Panc1 (cell line): ENCODE results near the gene SEMA5B. TPM values are rescaled to one million over a fixed set of nuclear protein-coding genes. Genes with fewer than 3 reads are reported as not detected.

Experiments used
- ATAC-seq: fragments of 200-7000 bp; cut with Tn5 transposase; 2 replicates; pipeline ENCODE4 v1.9.1; 2020; ENCODE audit warnings: mild to moderate bottlenecking, moderate library complexity
- BruUV-seq: library from RNA; stranded (reverse); fragments of 400-500 nt; replicated peaks from 2 replicates; lab custom pipeline; 2021; lab: Mats Ljungman, UMichigan
- CTCF ChIA-PET: fragments of 300-600 bp; sonication (Branson Sonifier 250); formaldehyde crosslinking; loops from one replicate; lab custom pipeline; 2022; ENCODE audit warnings: antibody characterized with exemption; lab: Charles Lee
- POLR2A ChIA-PET: fragments of 300-600 bp; sonication (Branson Sonifier 250); formaldehyde crosslinking; loops from one replicate; lab custom pipeline; 2022; ENCODE audit warnings: antibody characterized with exemption; lab: Charles Lee
- DNase-seq: peaks from one replicate; pipeline ENCODE4 v3.0.0-alpha.2; 2010; ENCODE audit warnings: low read depth, low spot score
- H3K27ac ChIP-seq: 2 replicates; pipeline ENCODE4 v1.5.1; 2011; ENCODE audit warnings: mild to moderate bottlenecking, low read length, inconsistent platforms
- H3K27me3 ChIP-seq: fragments of 200-500 bp; sonication (Bioruptor generic); 2 replicates; pipeline ENCODE4 v1.6.0; 2014; ENCODE audit warnings: low read length, inconsistent platforms; ENCODE audit not compliant: control insufficient read depth, insufficient read depth
- H3K36me3 ChIP-seq: fragments of 200-500 bp; sonication (Bioruptor generic); 2 replicates; pipeline ENCODE4 v1.5.1; 2014; ENCODE audit warnings: inconsistent platforms, mild to moderate bottlenecking, low read length, moderate library complexity; ENCODE audit not compliant: control insufficient read depth, insufficient read depth
- H3K4me1 ChIP-seq: 2 replicates; pipeline ENCODE4 v1.5.1; 2011; ENCODE audit warnings: inconsistent platforms, mild to moderate bottlenecking, low read length, moderate library complexity; ENCODE audit not compliant: control insufficient read depth, insufficient read depth
- H3K4me3 ChIP-seq, 2 experiments: 2 replicates each; pipeline ENCODE4 v1.5.1; 2011 to 2012; ENCODE audit warnings: low read depth in 2 of 2, low read length in 2 of 2, mild to moderate bottlenecking in 2 of 2, inconsistent platforms in 1 of 2, moderate library complexity in 1 of 2
- H3K9me3 ChIP-seq: fragments of 200-500 bp; sonication (Bioruptor generic); 2 replicates; pipeline ENCODE4 v1.5.1; 2014; ENCODE audit warnings: low read depth, mild to moderate bottlenecking, inconsistent platforms, low read length, moderate library complexity; ENCODE audit not compliant: control insufficient read depth, insufficient read depth
- POLR2AphosphoS5 ChIP-seq: IDR thresholded peaks from 2 replicates; pipeline ENCODE4 v1.6.1; 2012; ENCODE audit warnings: mild to moderate bottlenecking, low read depth, low read length, moderate library complexity
- SIN3A ChIP-seq: IDR thresholded peaks from 2 replicates; pipeline ENCODE4 v1.6.1; 2012; ENCODE audit warnings: low read depth, mild to moderate bottlenecking, low read length, moderate library complexity, borderline replicate concordance; ENCODE audit not compliant: insufficient read depth
- TCF7L2 ChIP-seq: IDR thresholded peaks from 2 replicates; pipeline ENCODE4 v1.6.1; 2011; ENCODE audit warnings: mild to moderate bottlenecking, low read depth, low read length, inconsistent platforms
- in situ Hi-C: cut with HindIII; loops from 2 replicates; pipeline ENCODE4 v1.10.0; 2016; ENCODE audit warnings: low sequenced_read_pairs, low pct_unique_long_range_greater_than_20kb
- intact Hi-C: fragments of 100-400 bp; cut with micrococcal nuclease; formaldehyde crosslinking; loops from one replicate; pipeline ENCODE4 v1.10.0; 2022; ENCODE audit not compliant: unreplicated experiment
- total RNA-seq: library from RNA; stranded (reverse); gene quantifications from one replicate; pipeline ENCODE4 v1.2.1, GENCODE V29; 2021; ENCODE audit not compliant: unreplicated experiment
- TF ChIP-seq, protein P1 (sequence below): fragments of 450-650 bp; IDR thresholded peaks from 2 replicates; pipeline ENCODE4 v1.5.1; 2017; ENCODE audit warnings: mild to moderate bottlenecking
- TF ChIP-seq, protein P2 (sequence below), 2 experiments: IDR thresholded peaks; 2 replicates each; pipeline ENCODE4 v1.6.1; 2011 to 2012; ENCODE audit warnings: low read depth in 2 of 2, control low read depth in 1 of 2, low read length in 1 of 2, mild to moderate bottlenecking in 1 of 2, moderate library complexity in 1 of 2; ENCODE audit not compliant: insufficient read depth in 1 of 2

The SEMA5B gene
- total RNA-seq, 1 experiment from 2014 or later = 1.2 TPM

DNA sequence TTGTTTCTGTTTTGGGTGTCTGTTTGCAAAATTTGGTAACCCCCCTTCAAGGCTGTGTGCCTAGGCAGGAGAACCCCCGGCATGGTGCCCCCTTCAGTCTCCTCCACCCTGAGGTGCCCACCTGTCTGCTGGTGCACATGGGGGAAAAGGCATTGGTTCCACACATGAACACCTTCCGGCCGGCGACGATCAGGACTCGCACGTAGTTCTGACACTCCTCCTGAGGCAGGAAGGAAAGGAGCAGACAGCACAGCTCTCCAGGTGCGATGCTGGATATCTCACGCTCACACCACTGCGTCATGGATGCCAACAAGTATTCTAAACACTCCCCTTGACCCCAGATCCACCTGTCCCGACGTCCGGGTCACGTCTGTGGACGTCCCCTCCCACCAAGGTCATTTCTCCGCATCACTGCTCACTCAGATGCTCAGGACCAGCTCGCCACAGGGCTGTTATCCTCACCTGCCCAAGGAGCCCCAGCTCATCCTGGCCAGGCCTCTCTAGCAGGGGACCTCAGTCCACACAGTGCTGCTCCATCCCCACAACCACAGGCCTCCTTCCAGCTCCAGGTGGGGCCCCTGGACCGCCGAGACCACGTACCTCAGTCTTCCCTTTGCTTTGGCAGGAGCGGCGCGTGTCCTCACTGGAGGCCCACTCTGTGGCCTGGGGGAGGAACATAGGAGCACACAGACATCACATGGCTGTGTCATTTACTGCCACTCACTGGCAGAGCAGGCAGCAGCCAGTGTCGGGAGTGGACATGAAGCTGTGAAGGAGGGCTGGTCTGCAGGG is 99.0 kb downstream of the SEMA5B start:
- no peak overlapping the region for H3K27ac ChIP-seq
- no peaks in the 10 kb centered on the region for H3K36me3 ChIP-seq
- ATAC-seq (no peak), DNase-seq (no peak)
- intact Hi-C loops = no loop called here
- ChIA-PET POLR2A (interaction anchor here (0.5 kb wide), 1 partner anchor 293 kb away, joined by 4 read pairs; no protein-coding TSS in a partner anchor), CTCF (no interaction called here)
- TF ChIP-seq TCF7L2 (no peak), POLR2AphosphoS5 (no peak), SIN3A (no peak)
- TF ChIP-seq, protein P1, sequence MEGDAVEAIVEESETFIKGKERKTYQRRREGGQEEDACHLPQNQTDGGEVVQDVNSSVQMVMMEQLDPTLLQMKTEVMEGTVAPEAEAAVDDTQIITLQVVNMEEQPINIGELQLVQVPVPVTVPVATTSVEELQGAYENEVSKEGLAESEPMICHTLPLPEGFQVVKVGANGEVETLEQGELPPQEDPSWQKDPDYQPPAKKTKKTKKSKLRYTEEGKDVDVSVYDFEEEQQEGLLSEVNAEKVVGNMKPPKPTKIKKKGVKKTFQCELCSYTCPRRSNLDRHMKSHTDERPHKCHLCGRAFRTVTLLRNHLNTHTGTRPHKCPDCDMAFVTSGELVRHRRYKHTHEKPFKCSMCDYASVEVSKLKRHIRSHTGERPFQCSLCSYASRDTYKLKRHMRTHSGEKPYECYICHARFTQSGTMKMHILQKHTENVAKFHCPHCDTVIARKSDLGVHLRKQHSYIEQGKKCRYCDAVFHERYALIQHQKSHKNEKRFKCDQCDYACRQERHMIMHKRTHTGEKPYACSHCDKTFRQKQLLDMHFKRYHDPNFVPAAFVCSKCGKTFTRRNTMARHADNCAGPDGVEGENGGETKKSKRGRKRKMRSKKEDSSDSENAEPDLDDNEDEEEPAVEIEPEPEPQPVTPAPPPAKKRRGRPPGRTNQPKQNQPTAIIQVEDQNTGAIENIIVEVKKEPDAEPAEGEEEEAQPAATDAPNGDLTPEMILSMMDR = no peak
- TF ChIP-seq, protein P2, sequence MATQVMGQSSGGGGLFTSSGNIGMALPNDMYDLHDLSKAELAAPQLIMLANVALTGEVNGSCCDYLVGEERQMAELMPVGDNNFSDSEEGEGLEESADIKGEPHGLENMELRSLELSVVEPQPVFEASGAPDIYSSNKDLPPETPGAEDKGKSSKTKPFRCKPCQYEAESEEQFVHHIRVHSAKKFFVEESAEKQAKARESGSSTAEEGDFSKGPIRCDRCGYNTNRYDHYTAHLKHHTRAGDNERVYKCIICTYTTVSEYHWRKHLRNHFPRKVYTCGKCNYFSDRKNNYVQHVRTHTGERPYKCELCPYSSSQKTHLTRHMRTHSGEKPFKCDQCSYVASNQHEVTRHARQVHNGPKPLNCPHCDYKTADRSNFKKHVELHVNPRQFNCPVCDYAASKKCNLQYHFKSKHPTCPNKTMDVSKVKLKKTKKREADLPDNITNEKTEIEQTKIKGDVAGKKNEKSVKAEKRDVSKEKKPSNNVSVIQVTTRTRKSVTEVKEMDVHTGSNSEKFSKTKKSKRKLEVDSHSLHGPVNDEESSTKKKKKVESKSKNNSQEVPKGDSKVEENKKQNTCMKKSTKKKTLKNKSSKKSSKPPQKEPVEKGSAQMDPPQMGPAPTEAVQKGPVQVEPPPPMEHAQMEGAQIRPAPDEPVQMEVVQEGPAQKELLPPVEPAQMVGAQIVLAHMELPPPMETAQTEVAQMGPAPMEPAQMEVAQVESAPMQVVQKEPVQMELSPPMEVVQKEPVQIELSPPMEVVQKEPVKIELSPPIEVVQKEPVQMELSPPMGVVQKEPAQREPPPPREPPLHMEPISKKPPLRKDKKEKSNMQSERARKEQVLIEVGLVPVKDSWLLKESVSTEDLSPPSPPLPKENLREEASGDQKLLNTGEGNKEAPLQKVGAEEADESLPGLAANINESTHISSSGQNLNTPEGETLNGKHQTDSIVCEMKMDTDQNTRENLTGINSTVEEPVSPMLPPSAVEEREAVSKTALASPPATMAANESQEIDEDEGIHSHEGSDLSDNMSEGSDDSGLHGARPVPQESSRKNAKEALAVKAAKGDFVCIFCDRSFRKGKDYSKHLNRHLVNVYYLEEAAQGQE (IDR thresholded peaks at IDR 0.05; ENCODE audit: insufficient read depth in 1 of 2, low read depth in 2 of 2, low read length in 1 of 2) = no peak
- no TSS peak for BruUV-seq
- H3K4me1 ChIP-seq = no peaks in the 10 kb centered on the region
- H3K4me3 ChIP-seq = no peak overlapping the region
- in situ Hi-C loops = no loop called here
- no peaks in the 10 kb centered on the region for H3K9me3 ChIP-seq
- peaks cover 14% of the 10 kb centered on the region for H3K27me3 ChIP-seq

DNA sequence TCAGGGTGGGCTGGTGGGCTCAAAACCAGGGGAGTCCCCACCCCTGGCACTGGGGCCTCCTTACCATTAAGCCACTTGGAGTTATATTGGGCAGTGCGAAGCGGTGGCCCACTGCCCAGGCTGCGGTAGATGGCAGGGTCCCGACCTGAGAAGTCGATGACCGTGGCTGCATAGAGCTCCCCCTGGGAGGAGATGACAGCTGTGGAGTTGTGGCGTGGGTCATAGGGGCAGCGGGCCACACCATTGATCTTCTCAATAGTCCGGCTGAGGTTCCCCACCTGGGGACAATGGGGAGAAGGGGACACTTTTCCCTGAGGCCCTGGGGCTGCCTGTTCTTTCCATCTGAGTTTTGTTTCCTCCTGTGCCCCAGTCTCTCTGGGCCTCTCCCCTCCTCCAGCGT is 99.8 kb downstream of the SEMA5B start:
- intact Hi-C loops = no loop called here
- ChIA-PET CTCF (no interaction called here), POLR2A (no interaction called here)
- DNase-seq = no peak
- no peak for ATAC-seq
- Histone ChIP-seq H3K36me3 (no peaks in the 10 kb centered on the region), H3K27me3 (peaks cover 21% of the 10 kb centered on the region), H3K4me3 (no peak overlapping the region), H3K9me3 (no peaks in the 10 kb centered on the region), H3K27ac (no peak overlapping the region), H3K4me1 (no peaks in the 10 kb centered on the region)
- no TSS peak for BruUV-seq
- TF ChIP-seq, protein P1 = no peak
- TF ChIP-seq SIN3A (no peak), POLR2AphosphoS5 (no peak), TCF7L2 (no peak)
- TF ChIP-seq, protein P2 (IDR thresholded peaks at IDR 0.05; ENCODE audit: insufficient read depth in 1 of 2, low read depth in 2 of 2, low read length in 1 of 2) = no peak
- in situ Hi-C loops = no loop called here
